CD4-positive, alpha-beta T cell treated with Interleukin-15 for 4 hours (primary cell): ENCODE measurements around the gene ANKUB1.

Experiments used
- DNase-seq: peaks from one replicate; pipeline ENCODE4 v3.0.0-alpha.2; 2020; ENCODE audit warnings: low spot score

Gene ANKUB1

GRCh38 chr3:149809699-149810098 lies 17.3 kb upstream of the ANKUB1 start:
- no peak for DNase-seq

GRCh38 chr3:149808209-149808829 lies 16.0 kb upstream of the ANKUB1 start:
- DNase-seq = peak; percentile 60

DNA sequence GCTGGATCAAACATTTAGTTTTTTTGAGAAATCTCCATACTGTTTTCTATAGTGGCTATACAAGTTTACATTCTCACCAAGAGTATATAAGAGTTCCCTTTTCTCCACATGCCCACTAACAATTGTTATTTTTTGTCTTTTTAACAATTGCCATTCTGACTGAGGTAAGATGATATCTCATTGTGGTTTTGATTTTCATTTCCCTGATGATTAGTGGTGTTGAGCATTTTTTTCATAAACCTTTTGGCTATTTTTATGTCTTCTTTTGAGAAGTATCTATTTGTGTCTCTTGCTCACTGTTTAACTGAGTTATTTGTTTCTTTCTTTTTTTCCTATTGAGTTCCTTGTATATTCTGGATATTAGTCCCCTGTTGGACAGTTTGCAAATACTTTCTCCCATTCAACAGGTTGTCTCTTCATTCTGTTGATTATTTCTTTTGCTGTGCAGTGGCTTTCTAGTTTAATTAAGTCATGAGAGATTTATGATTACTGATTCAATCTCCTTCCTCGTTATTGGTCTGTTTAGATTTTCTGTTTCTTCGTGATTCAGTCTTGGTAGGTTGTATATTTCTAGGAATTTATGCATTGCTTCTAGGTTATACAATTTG lies 13.9 kb upstream of the ANKUB1 start:
- DNase-seq = no peak

DNA sequence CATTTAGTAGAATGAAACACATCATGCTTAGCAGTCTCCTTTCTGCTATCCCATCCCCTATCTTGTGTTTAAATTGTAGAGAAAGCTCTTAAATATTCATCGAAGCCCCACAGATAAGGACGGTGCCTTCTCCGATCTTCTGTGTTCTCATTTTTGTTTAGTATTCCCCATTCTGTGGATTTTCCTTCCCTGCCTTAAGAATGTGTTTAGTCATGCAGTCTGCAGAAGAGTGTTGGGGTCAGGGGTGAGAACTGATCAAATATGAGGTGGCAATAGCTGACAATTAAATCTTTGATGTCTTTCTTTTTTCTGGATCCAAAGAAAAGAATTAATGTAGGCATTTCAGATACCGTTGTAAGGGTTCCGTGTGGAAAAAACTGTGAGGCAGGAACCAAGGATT lies 9.3 kb upstream of the ANKUB1 start:
- no peak for DNase-seq

GRCh38 chr3:149801195-149801594 lies 8.8 kb upstream of the ANKUB1 start:
- DNase-seq = no peak

DNA sequence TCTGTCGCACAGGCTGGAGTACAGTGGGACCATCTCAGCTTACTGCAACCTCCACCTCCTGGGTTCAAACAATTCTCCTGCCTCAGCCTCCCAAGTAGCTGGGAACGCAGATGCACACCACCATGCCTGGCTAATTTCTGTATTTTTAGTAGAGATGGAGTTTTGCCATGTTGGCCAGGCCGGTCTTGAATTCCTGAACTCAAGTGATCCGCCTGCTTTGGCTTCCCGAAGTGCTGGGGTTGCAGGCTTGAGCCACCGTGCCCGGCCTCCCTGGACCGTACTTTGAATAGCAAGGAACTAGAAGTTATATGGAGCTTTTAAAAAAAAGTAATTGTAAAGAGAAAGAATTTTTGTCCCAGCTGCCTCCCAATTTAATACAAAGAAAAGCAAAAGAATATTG lies 8.3 kb upstream of the ANKUB1 start:
- DNase-seq = no peak

DNA sequence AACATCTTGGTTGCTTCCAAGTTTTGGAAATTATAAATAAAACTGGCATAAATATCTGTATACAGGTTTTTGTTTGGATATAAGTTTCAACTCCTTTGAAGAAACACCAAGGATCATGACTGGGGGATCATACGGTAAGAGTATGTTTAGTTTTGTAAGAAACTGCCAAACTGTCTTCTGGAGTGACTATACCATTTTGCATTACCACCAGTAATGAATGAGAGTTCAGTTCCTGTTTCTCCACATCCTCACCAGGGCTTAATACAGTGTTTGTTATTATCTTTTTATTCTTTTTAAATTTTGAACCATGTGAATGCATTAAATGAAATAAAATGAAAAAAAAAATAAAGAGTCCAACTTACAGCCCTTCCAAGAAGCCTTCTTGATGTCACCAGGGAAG lies 3.7 kb upstream of the ANKUB1 start:
- no peak for DNase-seq

DNA sequence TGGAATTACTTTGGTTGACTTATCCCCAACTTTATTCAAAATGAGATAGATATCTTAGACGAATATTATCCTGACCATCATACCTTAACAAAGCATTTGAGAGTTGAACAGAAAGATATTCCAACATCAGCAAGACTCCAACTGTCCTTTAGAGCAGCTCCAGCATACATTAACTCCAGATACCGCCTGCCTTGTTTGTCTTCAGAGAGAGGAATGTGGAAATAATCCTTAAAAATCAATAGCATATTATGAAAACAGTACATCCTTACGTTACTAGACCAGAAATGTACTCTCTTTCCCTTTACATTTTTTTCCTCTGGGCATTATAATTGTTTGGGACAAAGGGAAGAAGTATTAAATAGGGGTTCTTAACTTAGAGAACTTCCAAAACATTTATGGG lies 1.7 kb downstream of the ANKUB1 start:
- no peak for DNase-seq

GRCh38 chr3:149790268-149790667 lies 2.1 kb downstream of the ANKUB1 start:
- DNase-seq = no peak

GRCh38 chr3:149784064-149784704 lies 8.2 kb downstream of the ANKUB1 start:
- no peak for DNase-seq

- no peak for DNase-seq
Observed at GRCh38 chr3:149783576-149783975, 8.8 kb downstream of the ANKUB1 start.

DNA sequence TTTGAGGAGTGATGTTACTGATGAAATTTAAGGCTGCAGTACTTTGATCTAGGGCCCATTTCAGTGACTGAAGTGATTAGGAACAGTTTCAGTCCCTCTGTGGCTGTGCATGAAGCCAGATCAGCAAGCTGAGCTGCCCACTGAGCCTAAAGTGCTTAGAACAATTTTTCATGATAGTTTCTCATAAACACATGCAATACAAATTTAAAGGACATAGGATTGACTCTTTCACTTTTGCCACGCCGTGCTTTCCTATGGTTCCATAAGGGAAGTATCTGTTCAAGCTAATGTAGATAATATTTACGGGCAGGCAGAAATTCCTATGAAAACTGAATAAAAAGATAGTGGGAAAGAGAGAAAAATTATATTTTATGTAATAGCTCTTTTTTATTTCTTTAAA lies 10.6 kb downstream of the ANKUB1 start:
- no peak for DNase-seq

- no peak for DNase-seq
Observed at GRCh38 chr3:149781211-149781610, 11.1 kb downstream of the ANKUB1 start.

GRCh38 chr3:149777414-149778214 lies 14.7 kb downstream of the ANKUB1 start:
- DNase-seq = no peak

DNA sequence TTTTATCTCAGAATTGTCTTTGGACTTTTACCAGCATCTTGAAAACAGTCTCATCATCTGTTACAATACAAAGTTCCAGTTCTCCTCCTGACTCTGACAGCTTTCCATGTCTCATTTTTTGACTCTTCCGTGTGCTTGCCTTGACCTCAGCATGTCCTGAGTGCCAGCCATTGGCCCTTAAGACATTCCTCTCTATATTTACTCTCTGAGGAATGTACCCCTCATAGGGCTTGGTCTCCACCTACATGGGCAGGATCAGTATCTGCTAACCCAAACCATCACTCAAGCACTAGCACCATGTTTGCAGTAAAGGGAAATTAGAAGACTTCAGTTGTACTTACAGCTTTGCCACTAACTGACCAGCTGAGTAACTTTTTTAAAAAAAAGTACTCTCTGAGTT lies 16.2 kb downstream of the ANKUB1 start:
- no peak for DNase-seq

DNA sequence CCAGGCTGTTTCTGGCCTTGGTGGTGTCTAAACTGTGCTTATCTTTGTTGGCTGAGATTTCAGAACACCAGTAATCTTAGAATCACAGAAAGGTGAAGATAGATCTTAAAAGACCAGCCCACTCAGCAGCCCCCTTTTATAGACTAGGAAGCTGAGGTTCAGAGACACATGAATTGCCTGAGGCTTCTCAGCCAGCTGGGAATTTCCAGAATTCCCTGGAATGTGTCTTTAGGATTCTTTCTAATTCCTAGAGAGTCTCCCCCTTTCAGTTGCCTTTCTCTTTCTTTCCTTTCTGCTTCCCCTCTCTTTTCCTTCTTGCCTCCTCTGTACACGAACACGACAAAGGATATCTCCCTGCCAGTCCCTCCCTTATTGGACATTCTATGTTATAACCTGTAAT lies 19.5 kb downstream of the ANKUB1 start:
- DNase-seq = no peak

DNA sequence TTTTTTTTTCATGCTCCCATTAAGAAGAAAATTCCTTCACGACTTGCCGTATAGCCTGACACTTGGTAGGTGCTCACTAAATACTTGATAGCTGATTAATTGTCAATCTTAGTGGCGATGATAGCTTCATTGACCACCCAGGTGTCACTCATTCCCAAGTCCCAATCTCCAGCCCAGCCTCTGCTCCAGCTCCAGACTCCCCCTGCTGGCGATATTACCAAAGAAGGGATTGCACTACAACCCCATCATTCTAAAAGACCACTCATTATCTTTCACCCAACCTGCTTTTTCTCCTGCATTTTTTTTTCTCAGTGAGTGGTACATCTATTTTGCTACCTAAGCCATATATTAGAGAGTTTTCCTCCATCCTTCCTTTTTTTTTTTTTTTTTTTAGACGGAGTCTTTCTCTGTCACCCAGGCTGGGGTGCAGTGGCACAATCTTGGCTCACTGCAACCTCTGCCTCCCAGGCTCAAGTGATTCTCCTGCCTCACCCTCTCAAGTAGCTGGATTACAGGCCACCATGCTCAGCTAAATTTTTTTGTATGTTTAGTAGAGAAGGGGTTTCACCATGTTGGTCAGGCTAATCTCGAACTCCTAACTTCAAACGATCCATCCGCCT lies 20.6 kb downstream of the ANKUB1 start:
- DNase-seq = peak; percentile 35

GRCh38 chr3:149770246-149770645 lies 22.1 kb downstream of the ANKUB1 start:
- DNase-seq = no peak

DNA sequence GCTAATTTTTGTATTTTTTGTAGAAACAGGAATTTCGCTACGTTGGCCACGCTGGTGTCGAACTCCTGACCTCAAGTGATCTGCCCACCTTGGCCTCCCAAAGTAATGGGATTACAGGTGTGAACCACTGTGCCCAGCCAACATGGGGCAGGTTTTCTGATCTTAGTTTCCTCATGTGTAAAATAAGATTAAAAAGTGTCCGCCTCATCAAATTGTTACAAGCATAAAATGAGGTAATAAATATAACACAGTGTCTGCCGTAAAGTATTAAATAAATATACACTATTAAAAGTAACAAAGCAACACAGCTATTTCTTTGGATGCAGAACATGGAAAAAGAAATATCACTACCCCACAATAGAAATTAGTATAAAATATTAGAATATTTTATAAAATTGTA lies 23.6 kb downstream of the ANKUB1 start:
- DNase-seq = no peak

DNA sequence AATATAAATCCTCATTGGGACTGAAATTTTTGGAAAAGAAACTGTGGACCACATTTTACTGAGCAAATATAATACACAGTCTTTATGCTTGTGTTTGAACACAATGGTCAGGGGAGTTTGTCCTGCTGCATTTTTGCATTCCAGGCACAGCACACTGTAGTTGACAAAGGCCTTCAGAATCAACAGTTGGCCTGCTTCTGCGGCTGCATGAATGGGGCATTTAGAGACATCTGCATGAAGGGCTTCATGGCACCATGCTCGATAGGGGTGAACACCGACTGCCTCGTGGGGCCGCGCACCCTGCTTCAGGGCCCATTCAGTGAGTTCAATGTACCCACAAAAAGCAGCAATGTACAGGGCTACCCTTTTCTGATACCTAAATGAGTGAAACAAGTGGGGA lies 24.6 kb downstream of the ANKUB1 start:
- DNase-seq = no peak

GRCh38 chr3:149765762-149766334 lies 26.5 kb downstream of the ANKUB1 start:
- no peak for DNase-seq

DNA sequence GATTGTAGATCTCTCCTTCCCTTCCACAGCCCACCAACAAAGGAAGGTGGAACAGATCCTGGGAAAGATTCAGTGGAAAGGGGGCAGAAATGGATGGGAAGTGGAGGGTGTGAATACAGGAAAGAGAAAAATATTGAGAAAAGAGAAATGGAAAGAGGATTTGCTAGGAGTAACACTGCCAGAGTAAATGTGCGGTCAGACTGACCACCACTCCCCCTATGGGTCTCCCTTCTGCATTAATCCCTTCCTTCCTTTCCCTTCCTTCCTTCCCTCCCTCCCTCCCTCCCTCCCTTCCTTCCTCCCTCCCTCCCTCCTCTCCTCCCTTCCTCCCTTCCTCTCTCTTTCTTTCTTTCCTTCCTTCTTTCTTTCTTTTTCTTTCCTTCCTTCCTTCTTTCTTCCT lies 28.1 kb downstream of the ANKUB1 start:
- DNase-seq = no peak
